Caco-2 (cell line): Measurements from ENCODE around the gene KIF2C. TPM values are rescaled to one million over a fixed set of nuclear protein-coding genes. Genes with fewer than 3 reads are reported as not detected.
"Not testable (repeated sequence)": the region's sequence is repeated elsewhere in the genome, so short reads cannot be mapped to it uniquely, and the experiment has no call there.

Source experiments
- BruUV-seq: library from RNA; stranded (reverse); fragments of 400-500 nt; replicated peaks from 2 replicates; lab custom pipeline; 2021; lab: Mats Ljungman, UMichigan
- CTCF ChIA-PET: fragments of 300-600 bp; sonication (Branson Sonifier 250); formaldehyde crosslinking; loops from one replicate; lab custom pipeline; 2022; ENCODE audit warnings: antibody characterized with exemption; lab: Charles Lee
- POLR2A ChIA-PET: fragments of 300-600 bp; sonication (Branson Sonifier 250); formaldehyde crosslinking; loops from one replicate; lab custom pipeline; 2022; ENCODE audit warnings: antibody characterized with exemption; lab: Charles Lee
- DNase-seq, 2 experiments: peaks; one replicate each; pipeline versions ENCODE4 v3.0.0 to v3.0.0-alpha.2; 2020 to 2022
- H3K27me3 ChIP-seq: replicated peaks from 2 replicates; pipeline ENCODE4 v1.6.0; 2011; ENCODE audit warnings: low read length; ENCODE audit not compliant: control insufficient read depth, insufficient read depth
- H3K36me3 ChIP-seq: 2 replicates; pipeline ENCODE4 v1.5.1; 2011; ENCODE audit warnings: low read length; ENCODE audit not compliant: control insufficient read depth, insufficient read depth
- H3K4me1 ChIP-seq: fragments of 250-450 bp; sonication (Bioruptor Pico); 2 replicates; pipeline ENCODE4 v1.5.1; 2020; ENCODE audit warnings: mild to moderate bottlenecking
- H3K4me3 ChIP-seq: 2 replicates; pipeline ENCODE4 v1.5.1; 2011; ENCODE audit warnings: low read depth, mild to moderate bottlenecking, control low read depth, low read length
- H3K9me3 ChIP-seq: fragments of 250-450 bp; sonication (Bioruptor Pico); 2 replicates; pipeline ENCODE4 v1.5.1; 2020; ENCODE audit warnings: mild to moderate bottlenecking, moderate library complexity
- H3K27ac Mint-ChIP-seq: one replicate; pipeline ENCODE4 v1.8.0; 2022; ENCODE audit warnings: mixed read lengths; ENCODE audit not compliant: unreplicated experiment
- H3K27me3 Mint-ChIP-seq: one replicate; pipeline ENCODE4 v1.8.0; 2022; ENCODE audit warnings: mixed read lengths; ENCODE audit not compliant: insufficient read depth, unreplicated experiment
- H3K36me3 Mint-ChIP-seq: one replicate; pipeline ENCODE4 v1.8.0; 2022; ENCODE audit warnings: mild to moderate bottlenecking, mixed read lengths; ENCODE audit not compliant: insufficient read depth, unreplicated experiment
- H3K4me1 Mint-ChIP-seq: one replicate; pipeline ENCODE4 v1.8.0; 2022; ENCODE audit warnings: low read depth, mixed read lengths; ENCODE audit not compliant: unreplicated experiment
- H3K4me3 Mint-ChIP-seq: one replicate; pipeline ENCODE4 v1.8.0; 2022; ENCODE audit warnings: mild to moderate bottlenecking, moderate library complexity, mixed read lengths; ENCODE audit not compliant: unreplicated experiment
- H3K9me3 Mint-ChIP-seq: one replicate; pipeline ENCODE4 v1.8.0; 2022; ENCODE audit warnings: mixed read lengths; ENCODE audit not compliant: unreplicated experiment
- intact Hi-C: fragments of 100-400 bp; cut with micrococcal nuclease; formaldehyde crosslinking; loops from one replicate; pipeline ENCODE4 v1.10.0; 2022; ENCODE audit not compliant: unreplicated experiment
- total RNA-seq: library from RNA; stranded (reverse); gene quantifications from 2 replicates; pipeline ENCODE4 v1.2.3, GENCODE V29; 2022
- TF ChIP-seq, protein P1 (sequence below), 2 experiments: fragments of 200-600 bp in 1 of 2; IDR thresholded peaks; 1 replicate in 1 of 2; 2 replicates in 1 of 2; pipeline versions ENCODE4 v1.5.1 to v1.8.0; 2011 to 2022; ENCODE audit warnings: antibody characterized with exemption in 1 of 2, control low read depth in 1 of 2, inconsistent platforms in 1 of 2, low read depth in 1 of 2, low read length in 1 of 2, mild to moderate bottlenecking in 1 of 2, moderate library complexity in 1 of 2; ENCODE audit not compliant: insufficient read depth in 1 of 2, severe bottlenecking in 1 of 2, unreplicated experiment in 1 of 2

Gene KIF2C
- total RNA-seq, 1 experiment from 2014 or later = 61.0 TPM

- Mint-ChIP-seq H3K4me3 (no peak overlapping the region), H3K27ac (no peak overlapping the region), H3K9me3 (no peaks in the 10 kb centered on the region), H3K36me3 (peaks cover 4% of the 10 kb centered on the region), H3K4me1 (peaks cover 7% of the 10 kb centered on the region), H3K27me3 (peaks cover 4% of the 10 kb centered on the region)
- DNase-seq = no peak
- Histone ChIP-seq H3K4me1 (peaks cover 10% of the 10 kb centered on the region), H3K4me3 (no peak overlapping the region), H3K9me3 (no peaks in the 10 kb centered on the region), H3K36me3 (no peaks in the 10 kb centered on the region), H3K27me3 (no peaks in the 10 kb centered on the region)
- ChIA-PET POLR2A (no interaction called here), CTCF (no interaction called here)
- BruUV-seq = no TSS peak
- TF ChIP-seq, protein P1, sequence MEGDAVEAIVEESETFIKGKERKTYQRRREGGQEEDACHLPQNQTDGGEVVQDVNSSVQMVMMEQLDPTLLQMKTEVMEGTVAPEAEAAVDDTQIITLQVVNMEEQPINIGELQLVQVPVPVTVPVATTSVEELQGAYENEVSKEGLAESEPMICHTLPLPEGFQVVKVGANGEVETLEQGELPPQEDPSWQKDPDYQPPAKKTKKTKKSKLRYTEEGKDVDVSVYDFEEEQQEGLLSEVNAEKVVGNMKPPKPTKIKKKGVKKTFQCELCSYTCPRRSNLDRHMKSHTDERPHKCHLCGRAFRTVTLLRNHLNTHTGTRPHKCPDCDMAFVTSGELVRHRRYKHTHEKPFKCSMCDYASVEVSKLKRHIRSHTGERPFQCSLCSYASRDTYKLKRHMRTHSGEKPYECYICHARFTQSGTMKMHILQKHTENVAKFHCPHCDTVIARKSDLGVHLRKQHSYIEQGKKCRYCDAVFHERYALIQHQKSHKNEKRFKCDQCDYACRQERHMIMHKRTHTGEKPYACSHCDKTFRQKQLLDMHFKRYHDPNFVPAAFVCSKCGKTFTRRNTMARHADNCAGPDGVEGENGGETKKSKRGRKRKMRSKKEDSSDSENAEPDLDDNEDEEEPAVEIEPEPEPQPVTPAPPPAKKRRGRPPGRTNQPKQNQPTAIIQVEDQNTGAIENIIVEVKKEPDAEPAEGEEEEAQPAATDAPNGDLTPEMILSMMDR (IDR thresholded peaks at IDR 0.05; ENCODE audit: insufficient read depth in 1 of 2, low read depth in 1 of 2, low read length in 1 of 2, severe bottlenecking in 1 of 2, unreplicated experiment in 1 of 2) = no peak
- intact Hi-C loops = no loop called here
Measured at GRCh38 chr1:44696789-44697345, 42.8 kb upstream of the KIF2C start.

DNA sequence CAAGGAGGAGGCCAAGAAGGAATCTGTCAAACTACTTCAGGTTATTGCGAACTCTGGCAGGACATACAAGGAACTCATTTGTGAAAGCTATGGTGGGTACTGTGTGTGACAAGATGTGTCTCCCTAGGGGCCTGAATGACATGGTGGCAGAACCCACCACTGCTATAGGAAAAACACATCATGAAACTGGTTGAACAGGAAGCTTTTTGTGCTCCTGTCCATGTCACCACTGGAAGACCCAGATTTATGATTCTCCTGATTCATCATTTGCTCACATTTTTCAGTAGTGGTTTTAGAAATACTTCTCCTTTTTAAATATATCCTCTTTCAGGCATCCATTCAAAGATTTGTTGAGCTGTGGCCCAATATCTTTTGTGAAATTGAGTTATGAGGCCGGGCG is 41.5 kb upstream of the KIF2C start:
- ChIA-PET CTCF (no interaction called here), POLR2A (no interaction called here)
- H3K9me3 ChIP-seq = no peaks in the 10 kb centered on the region
- Mint-ChIP-seq H3K27me3 (peaks cover 4% of the 10 kb centered on the region), H3K9me3 (no peaks in the 10 kb centered on the region), H3K36me3 (peaks cover 4% of the 10 kb centered on the region), H3K27ac (no peak overlapping the region), H3K4me3 (no peak overlapping the region), H3K4me1 (peaks cover 7% of the 10 kb centered on the region)
- intact Hi-C loops = no loop called here
- no peak for DNase-seq
- H3K27me3 ChIP-seq = no peaks in the 10 kb centered on the region
- TF ChIP-seq, protein P1 (IDR thresholded peaks at IDR 0.05; ENCODE audit: insufficient read depth in 1 of 2, low read depth in 1 of 2, low read length in 1 of 2, severe bottlenecking in 1 of 2, unreplicated experiment in 1 of 2) = no peak
- no peak overlapping the region for H3K4me3 ChIP-seq
- no peaks in the 10 kb centered on the region for H3K36me3 ChIP-seq
- peaks cover 10% of the 10 kb centered on the region for H3K4me1 ChIP-seq
- no TSS peak for BruUV-seq

DNA sequence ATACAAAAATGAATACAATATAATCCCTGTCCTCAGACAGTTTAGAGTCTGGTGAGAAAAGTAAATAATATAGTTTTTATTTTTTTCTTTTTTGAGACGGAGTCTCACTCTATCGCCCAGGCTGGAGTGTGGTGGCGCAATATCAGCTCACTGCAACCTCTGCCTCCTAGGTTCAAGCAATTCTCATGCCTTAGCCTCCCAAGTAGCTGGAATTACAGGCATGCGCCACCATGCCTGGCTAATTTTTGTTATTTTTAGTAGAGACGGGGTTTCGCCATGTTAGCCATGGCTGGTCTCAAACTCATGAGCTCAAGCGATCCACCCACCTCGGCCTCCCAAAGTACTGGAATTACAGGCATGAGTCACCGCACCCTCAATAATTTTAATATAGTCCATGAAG is 40.3 kb upstream of the KIF2C start:
- CTCF ChIA-PET, POLR2A ChIA-PET: not testable (repeated sequence)

More for the DNA sequence above, 40.3 kb upstream of the KIF2C start:
- DNase-seq, H3K27me3 Mint-ChIP-seq, BruUV-seq, H3K4me1 ChIP-seq, H3K36me3 Mint-ChIP-seq, H3K27me3 ChIP-seq, H3K9me3 Mint-ChIP-seq, H3K4me3 Mint-ChIP-seq, H3K27ac Mint-ChIP-seq, H3K36me3 ChIP-seq, H3K4me1 Mint-ChIP-seq, intact Hi-C loops, H3K9me3 ChIP-seq, H3K4me3 ChIP-seq: not testable (repeated sequence)
